ENCODE measurements around the gene FGF3. TPM values are rescaled to one million over a fixed set of nuclear protein-coding genes. Genes with fewer than 3 reads are reported as not detected.

FGF3 gene
- not detected for total RNA-seq
- long read RNA-seq, result 0 reads

- DNase-seq (no peak), ATAC-seq (no peak)
- intact Hi-C loops (cut with DNase I, micrococcal nuclease), result no loop called here
Observed at GRCh38 chr11:69818603-69819441, at the start of gene FGF3. FGF3 (minus strand) TSS chr11:69819416; CDS start chr11:69818933, 483 bp downstream.

- intact Hi-C loops (cut with DNase I, micrococcal nuclease), result no loop called here
- ATAC-seq, result no peak
- DNase-seq, result no peak
Observed at GRCh38 chr11:69868871-69869270, 49.7 kb upstream of the FGF3 start.

DNA sequence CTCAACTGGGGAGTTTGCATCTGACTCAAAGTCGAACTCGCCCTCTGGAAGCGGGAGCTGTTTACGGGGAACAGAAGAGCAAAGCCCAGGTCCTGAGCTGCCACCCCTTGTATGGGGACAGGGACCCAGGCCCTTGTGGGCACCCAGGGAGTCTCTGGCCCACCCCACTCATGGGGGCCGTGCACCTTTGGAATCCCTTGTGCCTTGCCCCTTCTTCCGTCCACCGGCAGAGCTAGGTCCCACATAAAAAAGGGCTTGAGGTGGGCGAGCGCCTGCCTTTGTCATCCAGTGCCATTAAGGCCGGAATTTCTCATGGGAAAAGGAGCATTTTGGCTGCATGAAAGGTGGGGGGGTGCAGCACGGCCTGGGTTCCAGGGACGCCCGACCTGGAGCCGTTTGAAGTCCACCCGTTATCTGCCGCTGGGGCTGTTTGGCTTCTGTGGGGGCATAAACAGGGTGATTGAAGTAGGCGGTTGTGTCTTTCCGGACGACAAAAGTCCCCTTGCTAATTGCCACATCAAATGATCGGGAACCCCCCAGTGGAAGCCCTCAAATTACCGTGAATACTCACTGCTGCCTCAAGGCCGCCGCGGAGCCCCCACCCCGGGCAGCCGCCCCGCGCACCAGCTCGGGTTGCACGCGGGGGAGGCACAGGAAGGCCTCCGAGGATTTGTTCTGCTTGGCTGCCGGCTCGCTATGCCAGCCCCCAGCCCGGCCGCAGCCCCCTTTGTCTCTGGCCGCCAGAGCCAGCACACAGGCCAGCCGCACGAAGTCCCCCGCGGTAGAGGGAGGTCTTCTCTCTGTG is 49.0 kb upstream of the FGF3 start:
- DNase-seq, result no peak
- intact Hi-C loops (cut with DNase I, micrococcal nuclease), result no loop called here
- ATAC-seq, result no peak

- intact Hi-C loops (cut with DNase I, micrococcal nuclease), result no loop called here
- DNase-seq (no peak), ATAC-seq (no peak)
Observed at GRCh38 chr11:69867076-69868005, 48.1 kb upstream of the FGF3 start.

- no peak for DNase-seq
- intact Hi-C loops (cut with DNase I, micrococcal nuclease), result no loop called here
- no peak for ATAC-seq
Observed at GRCh38 chr11:69866648-69867047, 47.4 kb upstream of the FGF3 start.

DNA sequence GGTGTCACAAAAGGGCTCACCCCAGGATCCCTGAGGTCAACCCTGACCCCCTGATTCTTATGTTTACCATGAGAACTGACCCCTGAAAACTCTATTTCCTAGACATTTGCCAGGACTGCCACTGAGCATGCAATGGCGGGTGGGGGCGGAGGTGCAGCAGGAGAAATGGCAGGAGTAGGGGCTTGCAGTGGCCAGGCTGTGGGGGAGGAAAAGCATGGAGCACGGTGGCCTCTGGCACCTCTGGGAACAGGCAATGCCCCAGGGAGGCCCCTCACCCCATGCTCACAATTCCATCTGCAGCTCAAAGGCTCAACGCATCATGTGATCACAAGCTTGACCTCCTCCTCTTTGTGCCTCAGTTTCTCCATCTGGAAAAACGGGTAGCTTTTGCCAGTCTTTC is 46.5 kb upstream of the FGF3 start:
- intact Hi-C loops (cut with DNase I, micrococcal nuclease), result no loop called here
- DNase-seq (no peak), ATAC-seq (no peak)

DNA sequence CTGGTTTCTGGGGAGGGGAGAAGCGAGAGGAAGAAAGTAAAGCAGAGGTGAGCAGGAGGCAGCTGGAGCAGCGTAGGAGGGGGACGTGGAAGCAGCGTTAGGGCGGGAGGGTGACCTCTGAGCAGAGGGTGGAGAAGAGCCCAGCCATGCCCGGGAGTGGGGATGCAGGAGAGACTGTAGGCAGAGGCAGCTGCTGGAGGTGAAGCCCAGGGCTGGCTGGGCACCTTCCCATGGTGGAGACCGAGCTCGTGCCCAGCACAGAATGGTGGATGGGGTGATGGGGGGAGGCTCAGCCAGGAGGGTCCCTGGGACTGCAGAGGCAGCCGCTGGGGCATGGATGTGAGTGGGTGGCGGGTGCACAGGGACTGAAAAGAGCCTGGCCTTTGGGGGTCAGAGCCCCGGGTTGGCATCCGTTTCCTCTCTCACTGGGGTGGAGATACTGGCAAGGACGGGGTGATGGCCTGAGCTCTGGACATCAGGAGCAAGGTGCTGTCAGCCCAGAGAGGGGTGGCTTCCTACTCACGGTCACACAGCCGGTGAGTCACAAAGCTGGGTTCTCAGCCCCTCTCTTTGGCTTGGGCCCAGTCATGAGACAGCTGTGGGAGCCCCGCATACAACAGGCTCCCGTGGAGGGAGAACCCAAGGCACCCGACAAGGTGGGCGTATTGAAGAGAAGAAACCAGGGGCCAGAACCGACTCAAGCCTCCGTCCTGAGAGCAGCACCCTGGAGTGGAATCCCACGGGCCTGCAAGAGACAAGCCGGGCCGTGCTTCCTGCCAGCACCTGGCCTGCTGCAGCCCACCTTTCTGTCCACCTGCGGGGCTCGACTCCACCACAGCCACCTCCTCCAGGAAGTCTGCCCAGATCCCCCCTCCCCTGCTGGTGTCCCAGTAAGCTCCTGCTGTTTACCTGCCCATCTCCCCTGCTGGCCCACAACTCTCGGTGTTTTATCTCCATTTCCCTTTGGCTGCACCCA is 45.8 kb upstream of the FGF3 start:
- no peak for DNase-seq
- no peak for ATAC-seq
- intact Hi-C loops (cut with DNase I, micrococcal nuclease), result no loop called here

GRCh38 chr11:69863544-69864200 is 44.5 kb upstream of the FGF3 start:
- DNase-seq (no peak), ATAC-seq (no peak)
- intact Hi-C loops (cut with DNase I, micrococcal nuclease), result no loop called here

- DNase-seq (no peak), ATAC-seq (no peak)
- intact Hi-C loops (cut with DNase I, micrococcal nuclease), result no loop called here
Observed at GRCh38 chr11:69862797-69863543, 43.8 kb upstream of the FGF3 start.

GRCh38 chr11:69862331-69862771 is 43.1 kb upstream of the FGF3 start:
- ATAC-seq (no peak), DNase-seq (no peak)
- intact Hi-C loops (cut with DNase I, micrococcal nuclease), result no loop called here

DNA sequence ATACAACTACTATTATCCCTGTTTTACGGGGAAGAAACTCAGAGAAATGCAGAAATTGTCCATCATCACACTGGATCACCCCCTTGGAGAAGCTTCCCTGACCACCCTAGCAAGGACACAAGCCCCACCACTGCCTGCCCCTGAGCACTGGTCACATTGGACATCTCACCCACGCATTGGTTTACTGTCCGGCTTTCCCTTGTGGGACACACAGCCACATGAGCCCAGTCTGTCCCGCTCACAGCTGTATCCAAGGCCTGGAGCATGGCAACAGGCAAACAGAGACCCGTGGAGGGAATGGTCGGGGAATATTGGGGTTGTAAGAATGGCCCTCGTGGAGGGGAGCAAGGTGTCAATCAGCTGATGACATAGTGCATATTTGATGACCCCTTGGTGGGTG is 42.7 kb upstream of the FGF3 start:
- intact Hi-C loops (cut with DNase I, micrococcal nuclease), result no loop called here
- ATAC-seq (no peak), DNase-seq (no peak)

DNA sequence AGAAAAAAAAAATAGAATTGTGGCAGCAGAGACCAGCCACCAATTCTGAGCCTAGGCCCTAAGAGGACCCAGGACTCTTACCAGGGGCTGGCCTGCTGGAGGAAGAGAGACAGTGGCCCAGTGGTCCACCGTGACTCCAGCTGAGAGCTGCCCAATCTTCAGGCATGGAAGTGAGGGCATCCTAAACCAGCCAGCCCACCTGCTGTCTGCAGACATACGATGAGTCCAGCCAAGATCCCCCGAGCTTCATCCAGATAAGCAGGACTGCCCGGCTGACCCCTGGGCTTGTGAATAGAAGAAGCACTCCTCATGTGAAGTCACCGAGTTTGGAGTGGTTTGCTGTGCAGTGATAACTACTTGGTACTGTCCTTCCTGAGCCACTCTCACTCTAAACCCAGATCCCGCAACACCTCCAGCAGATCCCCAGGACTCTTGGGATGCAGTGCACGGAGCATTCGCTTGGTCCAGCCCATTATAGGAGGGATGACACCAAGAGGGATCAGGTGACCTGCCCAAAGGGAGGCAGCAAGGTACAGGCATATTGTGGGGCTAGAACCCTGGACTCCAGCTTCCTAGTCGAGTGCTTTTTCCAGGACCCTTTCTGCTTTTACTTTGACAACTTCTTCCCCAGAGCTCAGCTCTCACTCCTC is 41.7 kb upstream of the FGF3 start:
- intact Hi-C loops (cut with DNase I, micrococcal nuclease), result no loop called here
- ATAC-seq, result no peak
- DNase-seq, result no peak

DNA sequence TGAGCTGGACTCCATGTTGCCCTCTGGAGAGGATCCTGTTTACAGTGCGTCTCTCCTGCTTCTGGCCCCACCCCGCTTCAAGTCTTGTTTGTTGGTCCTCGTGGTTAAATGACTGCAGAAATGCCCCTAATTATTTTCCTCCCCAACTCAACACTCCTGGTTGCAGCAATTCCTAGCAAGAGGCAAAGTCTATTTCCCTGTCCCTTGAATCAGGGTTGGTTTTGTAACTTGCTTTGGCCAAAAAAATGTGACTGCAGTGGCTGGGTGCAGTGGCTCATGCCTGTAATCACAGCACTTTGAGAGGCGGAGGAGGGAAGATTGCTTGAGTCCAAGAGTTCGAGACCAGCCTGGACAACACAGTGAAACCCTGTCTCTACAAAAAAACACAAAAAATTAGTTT is 41.0 kb upstream of the FGF3 start:
- DNase-seq (no peak), ATAC-seq (no peak)
- intact Hi-C loops (cut with DNase I, micrococcal nuclease), result no loop called here

- DNase-seq, result no peak
- no peak for ATAC-seq
- intact Hi-C loops (cut with DNase I, micrococcal nuclease), result no loop called here
Observed at GRCh38 chr11:69859275-69859934, 40.2 kb upstream of the FGF3 start.

GRCh38 chr11:69855421-69855820 is 36.2 kb upstream of the FGF3 start:
- intact Hi-C loops (cut with DNase I, micrococcal nuclease), result no loop called here
- DNase-seq (no peak), ATAC-seq (no peak)

DNA sequence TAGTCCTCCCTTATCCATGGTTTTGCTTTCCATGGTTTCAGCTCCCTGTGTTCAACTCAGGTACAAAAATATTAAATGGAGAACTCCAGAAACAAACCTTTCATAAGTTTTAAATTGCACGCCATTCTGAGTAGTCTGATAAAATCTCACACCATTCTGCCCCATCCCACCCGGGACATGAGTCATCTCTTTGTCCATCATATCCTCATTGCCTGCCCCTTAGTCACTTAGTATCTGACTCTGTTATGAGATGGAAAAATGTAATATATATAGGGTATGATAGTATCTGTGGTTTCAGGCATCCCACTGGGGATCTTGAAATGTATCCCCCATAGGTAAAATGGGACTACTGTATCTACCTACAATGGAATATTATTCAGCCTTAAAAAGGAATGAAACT is 35.5 kb upstream of the FGF3 start:
- DNase-seq (no peak), ATAC-seq (no peak)

More for the DNA sequence above, 35.5 kb upstream of the FGF3 start:
- intact Hi-C loops (cut with DNase I, micrococcal nuclease), result no loop called here
